ENCODE results near the gene TMEM163.

Gene TMEM163

DNA sequence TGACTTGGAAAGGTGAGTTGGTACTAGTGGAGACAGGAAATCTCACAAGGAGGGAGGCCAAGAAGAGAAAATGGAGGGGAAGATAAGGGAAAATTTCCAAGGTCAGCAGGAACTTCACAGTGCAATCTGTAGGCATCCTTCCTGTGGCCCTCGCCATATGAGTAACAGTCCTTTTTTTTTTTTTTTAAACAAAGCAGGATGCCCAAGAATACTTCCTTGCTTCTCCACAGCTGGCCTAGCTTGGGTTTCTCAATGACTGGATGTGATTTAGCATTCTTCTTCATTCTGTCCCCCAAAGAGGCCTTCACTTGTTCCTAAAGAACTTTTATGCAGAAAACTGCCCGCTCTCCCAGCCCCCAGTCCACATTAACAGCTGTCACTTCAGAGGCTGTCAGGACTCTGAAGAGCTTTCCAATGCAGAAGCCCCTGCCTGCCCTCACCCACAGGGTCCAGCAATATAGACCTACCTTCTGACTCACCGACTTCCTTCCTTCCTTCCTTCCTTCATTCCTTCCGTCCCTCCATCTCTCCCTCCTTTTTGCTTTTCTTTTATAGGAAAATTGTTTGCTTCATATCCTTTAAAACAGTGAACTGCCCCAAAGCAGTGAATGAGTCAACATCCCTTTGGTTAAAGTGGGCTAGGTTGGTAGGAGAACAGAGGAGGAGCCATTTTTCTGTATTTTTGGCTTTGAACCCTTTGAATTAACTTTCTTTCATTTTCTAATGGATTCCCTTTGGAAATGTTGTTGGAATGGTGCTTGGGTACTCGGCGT lies 292.9 kb downstream of the TMEM163 start:
- H3K23ac ChIP-seq (ENCODE audit: low read length) = no peak overlapping the region
- H3K9ac ChIP-seq (ENCODE audit: low read length) = no peak overlapping the region
- H2BK120ac ChIP-seq (ENCODE audit: low read depth, low read length) = no peak overlapping the region
- no peak overlapping the region for H2AK5ac ChIP-seq (ENCODE audit: low read length)
- no peak overlapping the region for H2BK5ac ChIP-seq (ENCODE audit: low read length)
- no peak overlapping the region for H3K27ac ChIP-seq (ENCODE audit: low read depth, low read length)
- H3K4me2 ChIP-seq (ENCODE audit: low read length) = no peak overlapping the region
- WGBS (ENCODE audit: extremely low coverage, insufficient coverage, low lambda C conversion rate) = 100% methylated on average over 2 of the region's 6 CpGs
- H3K56ac ChIP-seq (ENCODE audit: low read length) = no peak overlapping the region
- no peaks in the 10 kb centered on the region for H3K27me3 ChIP-seq (ENCODE audit: insufficient read depth, low read length, poor library complexity)
- no peak for DNase-seq
- no peaks in the 10 kb centered on the region for H3K79me1 ChIP-seq (ENCODE audit: low read length)
- H3K18ac ChIP-seq (ENCODE audit: low read length) = no peak overlapping the region
- no peak overlapping the region for H4K8ac ChIP-seq (ENCODE audit: low read depth, low read length)
- H3K4ac ChIP-seq (ENCODE audit: low read depth, low read length) = no peak overlapping the region
- H3K4me1 ChIP-seq (ENCODE audit: control insufficient read depth, low read depth, low read length) = no peaks in the 10 kb centered on the region
- H2BK15ac ChIP-seq (replicated peaks; ENCODE audit: low read depth) = no peak overlapping the region
- no peaks in the 10 kb centered on the region for H3K36me3 ChIP-seq (ENCODE audit: control insufficient read depth, insufficient read depth, low read length)
- H3K79me2 ChIP-seq (ENCODE audit: control insufficient read depth, insufficient read depth, low read length) = no peaks in the 10 kb centered on the region
- no peak overlapping the region for H4K5ac ChIP-seq (ENCODE audit: low read length)
- no peak overlapping the region for H3K4me3 ChIP-seq (ENCODE audit: low read length)

DNA sequence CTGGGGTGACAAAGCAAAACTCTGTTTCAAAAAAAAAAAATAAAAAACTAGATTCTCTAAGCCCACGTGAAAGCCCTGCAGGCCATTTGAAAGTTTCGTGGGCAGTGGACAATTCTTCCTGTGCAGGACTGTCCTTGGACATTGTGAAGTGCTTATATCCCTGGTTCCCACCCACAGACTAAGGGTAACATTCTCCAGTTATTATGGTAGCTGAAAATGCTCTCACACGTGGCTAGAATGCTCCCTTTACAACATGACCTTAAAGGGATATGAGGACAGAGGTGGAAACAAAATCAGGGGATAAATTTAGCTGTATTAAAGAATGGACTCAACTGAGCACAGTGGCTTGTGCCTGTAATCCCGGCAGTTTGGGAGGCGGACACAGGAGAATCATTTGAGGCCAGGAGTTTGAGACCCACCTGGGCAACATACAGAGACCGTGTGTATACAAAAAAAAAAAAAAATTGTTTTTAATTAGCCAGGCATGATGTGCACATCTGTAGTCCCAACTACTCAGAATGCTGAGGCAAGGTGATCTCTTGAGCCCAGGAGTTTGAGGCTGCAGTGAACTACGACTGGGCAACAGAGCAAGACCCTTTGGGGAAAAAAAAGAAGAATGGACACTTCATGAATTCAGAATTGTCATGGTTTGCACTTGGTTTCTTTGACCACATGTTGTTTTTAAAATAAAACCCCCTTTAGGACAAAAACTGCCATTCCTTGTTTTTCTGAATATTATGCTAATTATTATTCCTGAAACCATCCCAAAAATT lies 297.1 kb downstream of the TMEM163 start:
- H2BK120ac ChIP-seq (ENCODE audit: low read depth, low read length) = no peak overlapping the region
- H4K5ac ChIP-seq (ENCODE audit: low read length) = no peak overlapping the region
- H4K8ac ChIP-seq (ENCODE audit: low read depth, low read length) = no peak overlapping the region
- no peak overlapping the region for H3K4me3 ChIP-seq (ENCODE audit: low read length)
- H3K27me3 ChIP-seq (ENCODE audit: insufficient read depth, low read length, poor library complexity) = no peaks in the 10 kb centered on the region
- no peaks in the 10 kb centered on the region for H3K4me1 ChIP-seq (ENCODE audit: control insufficient read depth, low read depth, low read length)
- no peak overlapping the region for H3K4ac ChIP-seq (ENCODE audit: low read depth, low read length)
- H3K27ac ChIP-seq (ENCODE audit: low read depth, low read length) = no peak overlapping the region
- H3K9ac ChIP-seq (ENCODE audit: low read length) = no peak overlapping the region
- DNase-seq = no peak
- H3K36me3 ChIP-seq (ENCODE audit: control insufficient read depth, insufficient read depth, low read length) = no peaks in the 10 kb centered on the region
- no peak overlapping the region for H3K18ac ChIP-seq (ENCODE audit: low read length)
- no peaks in the 10 kb centered on the region for H3K79me2 ChIP-seq (ENCODE audit: control insufficient read depth, insufficient read depth, low read length)
- H3K79me1 ChIP-seq (ENCODE audit: low read length) = no peaks in the 10 kb centered on the region
- no peak overlapping the region for H3K4me2 ChIP-seq (ENCODE audit: low read length)
- no peak overlapping the region for H3K23ac ChIP-seq (ENCODE audit: low read length)
- no peak overlapping the region for H2BK15ac ChIP-seq (replicated peaks; ENCODE audit: low read depth)
- no peak overlapping the region for H2BK5ac ChIP-seq (ENCODE audit: low read length)
- H2AK5ac ChIP-seq (ENCODE audit: low read length) = no peak overlapping the region
- H3K56ac ChIP-seq (ENCODE audit: low read length) = no peak overlapping the region
- WGBS (ENCODE audit: extremely low coverage, insufficient coverage, low lambda C conversion rate) = no CpG with 5 or more reads among the region's 7 CpGs

GRCh38 chr2:134420920-134421319 lies 297.9 kb downstream of the TMEM163 start:
- no peak overlapping the region for H3K27ac ChIP-seq (ENCODE audit: low read depth, low read length)
- no peak overlapping the region for H3K18ac ChIP-seq (ENCODE audit: low read length)
- no CpG with 5 or more reads among the region's 3 CpGs for WGBS (ENCODE audit: extremely low coverage, insufficient coverage, low lambda C conversion rate)

GRCh38 chr2:134420259-134420658 lies 298.5 kb downstream of the TMEM163 start:
- WGBS (ENCODE audit: extremely low coverage, insufficient coverage, low lambda C conversion rate) = no CpG with 5 or more reads among the region's 7 CpGs
- H2AK5ac ChIP-seq (ENCODE audit: low read length) = no peak overlapping the region
- H3K23ac ChIP-seq (ENCODE audit: low read length) = no peak overlapping the region
- H2BK5ac ChIP-seq (ENCODE audit: low read length) = no peak overlapping the region
- no peaks in the 10 kb centered on the region for H3K79me1 ChIP-seq (ENCODE audit: low read length)
- H3K9ac ChIP-seq (ENCODE audit: low read length) = no peak overlapping the region
- H3K27me3 ChIP-seq (ENCODE audit: insufficient read depth, low read length, poor library complexity) = no peaks in the 10 kb centered on the region
- H3K27ac ChIP-seq (ENCODE audit: low read depth, low read length) = no peak overlapping the region
- no peak overlapping the region for H4K5ac ChIP-seq (ENCODE audit: low read length)
- peak; percentile 19 for DNase-seq
- no peak overlapping the region for H3K56ac ChIP-seq (ENCODE audit: low read length)
- no peaks in the 10 kb centered on the region for H3K4me1 ChIP-seq (ENCODE audit: control insufficient read depth, low read depth, low read length)
- H3K36me3 ChIP-seq (ENCODE audit: control insufficient read depth, insufficient read depth, low read length) = no peaks in the 10 kb centered on the region
- no peak overlapping the region for H4K8ac ChIP-seq (ENCODE audit: low read depth, low read length)
- H3K4ac ChIP-seq (ENCODE audit: low read depth, low read length) = no peak overlapping the region
- H3K4me2 ChIP-seq (ENCODE audit: low read length) = no peak overlapping the region
- H3K4me3 ChIP-seq (ENCODE audit: low read length) = no peak overlapping the region
- no peak overlapping the region for H2BK15ac ChIP-seq (replicated peaks; ENCODE audit: low read depth)
- H3K79me2 ChIP-seq (ENCODE audit: control insufficient read depth, insufficient read depth, low read length) = no peaks in the 10 kb centered on the region
- no peak overlapping the region for H2BK120ac ChIP-seq (ENCODE audit: low read depth, low read length)
- H3K18ac ChIP-seq (ENCODE audit: low read length) = no peak overlapping the region

More at GRCh38 chr2:134420920-134421319, 297.9 kb downstream of the TMEM163 start:
- H3K36me3 ChIP-seq (ENCODE audit: control insufficient read depth, insufficient read depth, low read length) = no peaks in the 10 kb centered on the region
- H3K4me3 ChIP-seq (ENCODE audit: low read length) = no peak overlapping the region
- no peak overlapping the region for H2BK120ac ChIP-seq (ENCODE audit: low read depth, low read length)
- DNase-seq = no peak
- no peaks in the 10 kb centered on the region for H3K79me2 ChIP-seq (ENCODE audit: control insufficient read depth, insufficient read depth, low read length)
- no peak overlapping the region for H3K4ac ChIP-seq (ENCODE audit: low read depth, low read length)
- no peak overlapping the region for H3K4me2 ChIP-seq (ENCODE audit: low read length)
- H2BK5ac ChIP-seq (ENCODE audit: low read length) = no peak overlapping the region
- no peaks in the 10 kb centered on the region for H3K79me1 ChIP-seq (ENCODE audit: low read length)
- H3K27me3 ChIP-seq (ENCODE audit: insufficient read depth, low read length, poor library complexity) = no peaks in the 10 kb centered on the region
- H3K4me1 ChIP-seq (ENCODE audit: control insufficient read depth, low read depth, low read length) = no peaks in the 10 kb centered on the region
- H4K5ac ChIP-seq (ENCODE audit: low read length) = no peak overlapping the region
- no peak overlapping the region for H4K8ac ChIP-seq (ENCODE audit: low read depth, low read length)
- no peak overlapping the region for H3K23ac ChIP-seq (ENCODE audit: low read length)
- H2AK5ac ChIP-seq (ENCODE audit: low read length) = no peak overlapping the region
- no peak overlapping the region for H3K56ac ChIP-seq (ENCODE audit: low read length)
- no peak overlapping the region for H2BK15ac ChIP-seq (replicated peaks; ENCODE audit: low read depth)
- no peak overlapping the region for H3K9ac ChIP-seq (ENCODE audit: low read length)

GRCh38 chr2:134417968-134418582 lies 300.7 kb downstream of the TMEM163 start:
- H4K8ac ChIP-seq (ENCODE audit: low read depth, low read length) = no peak overlapping the region
- H3K79me1 ChIP-seq (ENCODE audit: low read length) = no peaks in the 10 kb centered on the region
- no peaks in the 10 kb centered on the region for H3K79me2 ChIP-seq (ENCODE audit: control insufficient read depth, insufficient read depth, low read length)
- H2AK5ac ChIP-seq (ENCODE audit: low read length) = no peak overlapping the region
- H2BK15ac ChIP-seq (replicated peaks; ENCODE audit: low read depth) = no peak overlapping the region
- no peak overlapping the region for H3K23ac ChIP-seq (ENCODE audit: low read length)
- H2BK5ac ChIP-seq (ENCODE audit: low read length) = no peak overlapping the region
- no peak overlapping the region for H3K18ac ChIP-seq (ENCODE audit: low read length)
- no peak overlapping the region for H3K4me2 ChIP-seq (ENCODE audit: low read length)
- no peaks in the 10 kb centered on the region for H3K4me1 ChIP-seq (ENCODE audit: control insufficient read depth, low read depth, low read length)
- no peaks in the 10 kb centered on the region for H3K27me3 ChIP-seq (ENCODE audit: insufficient read depth, low read length, poor library complexity)
- no peak overlapping the region for H3K4me3 ChIP-seq (ENCODE audit: low read length)
- H3K9ac ChIP-seq (ENCODE audit: low read length) = no peak overlapping the region
- no peak overlapping the region for H3K27ac ChIP-seq (ENCODE audit: low read depth, low read length)
- H2BK120ac ChIP-seq (ENCODE audit: low read depth, low read length) = no peak overlapping the region
- H4K5ac ChIP-seq (ENCODE audit: low read length) = no peak overlapping the region
- DNase-seq = no peak
- H3K36me3 ChIP-seq (ENCODE audit: control insufficient read depth, insufficient read depth, low read length) = no peaks in the 10 kb centered on the region
- no peak overlapping the region for H3K4ac ChIP-seq (ENCODE audit: low read depth, low read length)
- no peak overlapping the region for H3K56ac ChIP-seq (ENCODE audit: low read length)
- no CpG with 5 or more reads among the region's 5 CpGs for WGBS (ENCODE audit: extremely low coverage, insufficient coverage, low lambda C conversion rate)

Data from mesendoderm (in vitro differentiated cells).